CD4-positive, alpha-beta T cell treated with Interleukin-15 for 1 hour (primary cell): ENCODE results near the gene KIF23.

ENCODE experiments used
- DNase-seq: peaks from one replicate; pipeline ENCODE4 v3.0.0-alpha.2; 2020

The KIF23 gene

DNA sequence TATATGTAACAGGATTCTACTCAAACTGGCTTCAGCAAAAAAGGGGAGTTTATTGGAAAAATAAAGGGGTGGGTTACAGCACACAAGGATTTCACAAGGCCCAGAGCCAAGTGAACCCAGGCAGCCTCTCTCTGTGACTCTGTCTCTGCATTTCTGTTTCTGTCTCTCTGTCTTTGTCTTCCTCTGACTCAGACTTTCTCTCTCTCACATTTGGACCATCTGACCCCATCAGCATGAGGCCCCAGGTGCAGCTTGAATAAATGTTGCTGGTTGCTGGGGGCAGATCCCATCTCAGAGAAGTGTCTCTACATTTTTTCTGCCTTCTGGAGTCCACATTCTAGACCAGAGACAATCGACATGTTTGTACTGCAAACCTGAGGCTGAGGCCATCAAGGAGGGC is 83.5 kb downstream of the KIF23 start:
- DNase-seq, result no peak
